ENCODE measurements around the gene RTKN2.
"Not testable (repeated sequence)": the region's sequence is repeated elsewhere in the genome, so short reads cannot be mapped to it uniquely, and the experiment has no call there.

Gene RTKN2

GRCh38 chr10:62268399-62269114, at the start of gene RTKN2:
RTKN2 (minus strand) TSS chr10:62268844; CDS start chr10:62268610, 234 bp downstream.
- DNase-seq = peak; percentile 86

- DNase-seq = no peak
These were observed 48.6 kb upstream of the RTKN2 start for GRCh38 chr10:62317257-62317656.

GRCh38 chr10:62309254-62309653, 40.6 kb upstream of the RTKN2 start:
- DNase-seq = no peak

GRCh38 chr10:62308101-62308500, 39.5 kb upstream of the RTKN2 start:
- no peak for DNase-seq

- DNase-seq = no peak
These were observed 39.0 kb upstream of the RTKN2 start for GRCh38 chr10:62307635-62308034.

- DNase-seq = no peak
These were observed 38.0 kb upstream of the RTKN2 start for GRCh38 chr10:62306663-62307062.

- DNase-seq = no peak
These were observed 37.2 kb upstream of the RTKN2 start for GRCh38 chr10:62305813-62306212.

- DNase-seq = no peak
These were observed 35.3 kb upstream of the RTKN2 start for GRCh38 chr10:62303922-62304321.

- DNase-seq = no peak
These were observed 34.1 kb upstream of the RTKN2 start for GRCh38 chr10:62302760-62303159.

GRCh38 chr10:62297857-62298256, 29.2 kb upstream of the RTKN2 start:
- DNase-seq = no peak

GRCh38 chr10:62284221-62284620, 15.6 kb upstream of the RTKN2 start:
- DNase-seq = no peak

GRCh38 chr10:62281348-62281747, 12.7 kb upstream of the RTKN2 start:
- DNase-seq = not testable (repeated sequence)

GRCh38 chr10:62280392-62280791, 11.7 kb upstream of the RTKN2 start:
- not testable (repeated sequence) for DNase-seq

- DNase-seq = no peak
These were observed 9.8 kb upstream of the RTKN2 start for GRCh38 chr10:62278441-62278910.

GRCh38 chr10:62277971-62278370, 9.3 kb upstream of the RTKN2 start:
- DNase-seq = no peak

GRCh38 chr10:62270020-62270419, 1.4 kb upstream of the RTKN2 start:
- no peak for DNase-seq

GRCh38 chr10:62268027-62268398, 631 bp downstream of the RTKN2 start:
- DNase-seq = peak; percentile 35

- DNase-seq = no peak
These were observed 2.0 kb downstream of the RTKN2 start for GRCh38 chr10:62266611-62267010.

- DNase-seq = no peak
These were observed 2.5 kb downstream of the RTKN2 start for GRCh38 chr10:62266147-62266546.

GRCh38 chr10:62264702-62265436, 3.8 kb downstream of the RTKN2 start:
- DNase-seq = peak; percentile 31

- no peak for DNase-seq
These were observed 4.5 kb downstream of the RTKN2 start for GRCh38 chr10:62264126-62264525.

GRCh38 chr10:62261666-62262065, 7.0 kb downstream of the RTKN2 start:
- DNase-seq = no peak

GRCh38 chr10:62259998-62260397, 8.6 kb downstream of the RTKN2 start:
- DNase-seq = no peak

- DNase-seq = no peak
These were observed 9.2 kb downstream of the RTKN2 start for GRCh38 chr10:62259456-62259855.

All from NCI-H2227 treated with DMSO at 0.1 percent for 48 hours (cell line).